ENCODE measurements around the gene NFIA.

- TF ChIP-seq CTCF (conservative IDR thresholded peaks at IDR 0.05 in 1 of 2, IDR thresholded peaks at IDR 0.05 in 1 of 2; ENCODE audit: extremely low read depth in 1 of 2, insufficient read depth in 1 of 2, low read depth in 1 of 2, low read length in 2 of 2) (no peak), EZH2 (IDR thresholded peaks at IDR 0.05; ENCODE audit: borderline replicate concordance, low read length) (no peak)
These were observed 212.6 kb downstream of the NFIA start for GRCh38 chr1:61294930-61295329.
